Epithelial cell of proximal tubule (primary cell): ENCODE data around the gene RASL10B. TPM values are rescaled to one million over a fixed set of nuclear protein-coding genes. Genes with fewer than 3 reads are reported as not detected.

Experiments used
- DNase-seq: peaks from one replicate; pipeline ENCODE4 v3.0.0-alpha.2; 2011; ENCODE audit warnings: low read depth
- H3K4me3 ChIP-seq: 2 replicates; pipeline ENCODE4 v1.5.1; 2011; ENCODE audit warnings: low read depth, mild to moderate bottlenecking, low read length
- CTCF ChIP-seq: conservative IDR thresholded peaks from 2 replicates; pipeline ENCODE4 v1.5.1; 2012; ENCODE audit warnings: low read depth, mild to moderate bottlenecking, low read length
- total RNA-seq: library from RNA; depleted of rRNA; stranded (reverse); fragments of >200 nt; gene quantifications from 2 replicates; pipeline ENCODE4 v1.2.3, GENCODE V29; 2015

RASL10B gene
- total RNA-seq, 1 donor from 2014 or later = 0.92 TPM

GRCh38 chr17:35726953-35727460 lies 4.4 kb upstream of the RASL10B start:
- DNase-seq = no peak
- TF ChIP-seq CTCF = no peak
- H3K4me3 ChIP-seq = no peak overlapping the region

- no peak overlapping the region for H3K4me3 ChIP-seq
- no peak for TF ChIP-seq CTCF
- no peak for DNase-seq
Observed at GRCh38 chr17:35727635-35728034, 3.8 kb upstream of the RASL10B start.

- TF ChIP-seq CTCF = no peak
- DNase-seq = no peak
- H3K4me3 ChIP-seq = no peak overlapping the region
Observed at GRCh38 chr17:35728551-35728950, 2.9 kb upstream of the RASL10B start.

- no peak for DNase-seq
- no peak overlapping the region for H3K4me3 ChIP-seq
- TF ChIP-seq CTCF = no peak
Observed at GRCh38 chr17:35729405-35729833, 2.0 kb upstream of the RASL10B start.

GRCh38 chr17:35730400-35731005 lies 936 bp upstream of the RASL10B start:
- DNase-seq = no peak
- TF ChIP-seq CTCF = no peak
- no peak overlapping the region for H3K4me3 ChIP-seq

GRCh38 chr17:35731917-35732805 lies 722 bp downstream of the RASL10B start:
- no peak for TF ChIP-seq CTCF
- DNase-seq = no peak
- H3K4me3 ChIP-seq = peak overlapping the region; percentile 57
